Inflammatory macrophage treated with lipopolysaccharide for 4 hours (primary cell): ENCODE measurements around the gene HAND1.
"Not testable (repeated sequence)": the region's sequence is repeated elsewhere in the genome, so short reads cannot be mapped to it uniquely, and the experiment has no call there.

ENCODE experiments used
- DNase-seq: peaks from one replicate; pipeline ENCODE4 v3.0.0-alpha.2; 2020

The HAND1 gene

DNA sequence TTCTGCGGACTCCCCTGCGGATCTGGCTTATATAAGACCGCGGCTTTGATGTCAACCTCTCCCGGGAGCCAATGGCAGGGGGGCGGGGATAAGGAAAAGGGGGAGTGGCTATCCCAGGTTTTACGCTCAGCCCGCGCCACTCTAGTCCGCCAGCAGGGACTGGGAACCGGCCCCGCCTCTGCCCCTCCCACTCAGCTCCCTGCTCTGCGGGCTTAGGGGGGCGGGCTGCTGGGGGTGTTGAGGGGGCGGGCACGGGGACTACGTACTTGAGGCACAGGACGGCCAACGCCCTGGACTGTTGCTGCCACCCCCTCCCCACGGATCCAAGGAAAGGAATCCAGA lies at the start of gene HAND1:
Gene HAND1, minus strand, starts transcription at position 4 of the 342 bp plus-strand sequence. CDS start 219 bp downstream, outside the sequence.
- DNase-seq: no peak

DNA sequence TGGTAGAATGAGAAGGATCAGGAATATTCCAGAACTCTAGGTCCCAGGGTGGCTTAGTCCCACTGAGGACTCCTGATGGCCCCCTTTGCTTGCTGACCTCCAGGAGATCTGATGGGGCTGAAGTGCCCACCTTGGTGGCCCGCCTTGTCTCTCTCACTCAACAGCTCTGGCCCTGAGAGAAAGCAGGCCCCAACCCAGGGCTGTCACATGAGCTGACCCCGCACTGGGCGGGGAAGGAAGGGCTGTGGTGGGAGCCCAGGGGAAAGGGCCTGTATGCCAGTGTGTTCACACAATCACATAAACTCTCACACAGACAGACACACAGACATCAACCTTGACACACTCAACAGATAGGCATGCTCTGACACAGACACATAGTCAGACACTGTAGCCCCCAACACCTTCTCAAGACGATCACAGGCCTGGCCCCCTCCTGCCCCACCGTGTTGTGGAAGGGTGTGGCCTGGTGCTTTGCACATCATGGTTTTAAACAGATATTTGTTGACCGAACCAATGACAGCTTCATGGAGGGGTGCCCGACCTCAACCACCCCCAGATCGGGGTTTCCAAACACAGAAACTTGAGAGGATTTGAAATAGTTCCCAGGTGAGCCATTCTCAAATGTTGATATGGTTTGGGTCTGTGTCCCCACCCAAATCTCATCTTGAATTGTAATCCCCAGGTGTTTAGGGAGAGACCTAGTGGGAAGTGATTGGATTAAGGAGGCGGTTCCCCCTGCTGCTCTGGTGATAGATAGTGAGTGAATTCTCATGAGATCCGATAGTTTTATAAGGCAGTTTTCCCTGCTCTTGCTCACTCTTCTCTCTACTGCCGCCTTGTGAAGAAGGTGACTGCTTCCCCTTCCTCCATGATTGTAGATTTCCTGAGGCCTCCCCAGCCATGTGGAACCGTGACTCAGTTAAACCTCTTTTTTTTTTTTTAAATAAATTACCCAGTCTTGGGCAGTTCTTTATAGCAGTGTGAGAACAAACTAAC lies 48.5 kb upstream of the HAND1 start:
- no peak for DNase-seq

DNA sequence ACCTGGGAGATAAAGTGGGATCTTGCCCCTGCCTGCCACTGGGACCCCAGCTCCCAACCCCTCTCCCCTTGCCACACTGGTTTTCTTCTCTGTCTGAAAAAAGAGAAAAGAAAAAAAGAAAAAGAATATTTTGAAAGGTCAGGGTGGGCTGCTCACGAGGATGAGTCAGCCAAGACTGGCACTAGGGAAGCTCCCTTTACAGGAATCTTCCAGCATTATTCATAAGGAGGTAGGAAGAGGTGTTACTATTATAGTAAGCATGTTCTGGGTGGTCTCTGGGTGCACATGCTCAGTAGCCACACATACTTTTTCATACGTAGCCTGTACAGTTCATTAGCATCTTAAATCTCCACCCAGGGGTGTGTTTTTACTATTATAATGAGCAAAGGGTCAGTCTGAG lies 46.8 kb upstream of the HAND1 start:
- no peak for DNase-seq

DNA sequence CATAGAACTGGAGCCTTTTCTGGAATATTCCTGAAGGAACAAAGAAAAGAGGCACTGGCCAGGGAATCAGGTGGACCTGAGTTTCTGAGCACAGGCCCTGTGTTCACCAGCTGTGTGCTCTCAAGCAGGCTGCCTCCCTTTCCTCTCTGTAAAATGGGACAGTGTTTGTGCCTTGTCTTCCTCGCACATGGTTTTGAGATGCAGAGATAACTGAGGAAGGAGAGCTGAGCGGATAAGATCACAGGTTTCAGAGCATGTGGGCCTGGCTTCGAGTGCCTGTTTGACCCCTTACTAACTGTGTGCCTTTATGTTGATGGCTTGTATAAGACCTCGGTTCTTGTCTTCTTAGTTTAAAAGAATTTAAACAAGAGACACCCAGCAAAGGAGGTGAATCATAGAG lies 46.2 kb upstream of the HAND1 start:
- no peak for DNase-seq

DNA sequence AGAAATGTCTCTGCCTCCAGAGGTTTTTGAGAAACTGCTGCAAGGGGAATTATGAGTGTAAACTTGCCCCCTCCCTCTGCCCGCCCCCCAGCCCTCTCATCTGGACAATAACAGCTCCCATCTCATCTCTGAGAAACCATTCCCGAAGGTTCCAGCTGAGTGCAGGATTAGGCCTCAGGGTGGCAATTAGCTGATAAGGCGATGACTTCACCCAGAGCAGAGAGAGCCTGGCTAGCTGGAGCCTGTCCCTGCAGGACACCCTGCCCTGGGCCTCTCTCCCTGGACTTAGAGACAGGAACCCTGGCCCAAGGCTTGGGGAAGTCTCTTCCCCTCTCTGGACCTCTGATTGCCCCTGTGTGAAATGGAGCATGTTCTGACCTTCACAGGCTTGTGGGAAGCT lies 45.7 kb upstream of the HAND1 start:
- DNase-seq: no peak

DNA sequence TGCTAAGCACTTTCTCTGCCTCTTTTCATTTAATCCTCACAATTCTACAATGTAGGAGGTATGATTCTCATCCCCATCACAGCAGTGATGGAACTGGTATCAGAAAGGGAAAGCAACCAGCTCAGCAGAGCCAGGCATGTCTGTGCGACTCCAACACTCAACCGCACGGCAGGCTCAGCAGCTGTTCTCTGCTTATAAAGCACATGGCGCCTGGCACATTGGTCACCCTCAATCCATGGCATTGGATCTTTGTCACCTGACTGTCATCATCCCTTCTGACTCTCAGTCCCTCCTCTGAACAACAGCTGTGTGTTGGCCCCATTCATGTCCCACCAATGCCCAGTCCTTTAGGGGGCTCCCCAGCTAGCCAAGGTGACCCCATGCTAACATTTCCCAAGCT lies 45.1 kb upstream of the HAND1 start:
- DNase-seq: no peak

DNA sequence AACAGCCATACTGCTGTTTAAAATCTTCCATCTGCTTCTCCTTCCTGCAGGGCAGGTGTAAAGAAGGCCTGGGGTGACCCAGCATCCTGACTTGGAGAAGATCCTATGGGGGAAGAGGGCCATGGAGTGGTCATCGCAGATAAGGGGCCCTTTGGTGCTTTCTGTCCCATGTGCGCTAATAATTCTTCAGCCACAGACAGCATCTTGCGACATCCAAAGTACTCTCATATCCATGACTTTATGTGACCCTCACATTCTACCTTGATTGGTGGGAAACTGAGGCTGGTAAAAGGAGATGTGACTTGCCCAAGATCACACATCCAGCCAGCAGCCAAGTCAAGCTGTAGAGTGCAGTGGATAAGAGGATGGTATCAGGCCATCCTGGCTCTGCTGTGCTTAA lies 44.3 kb upstream of the HAND1 start:
- DNase-seq: no peak

DNA sequence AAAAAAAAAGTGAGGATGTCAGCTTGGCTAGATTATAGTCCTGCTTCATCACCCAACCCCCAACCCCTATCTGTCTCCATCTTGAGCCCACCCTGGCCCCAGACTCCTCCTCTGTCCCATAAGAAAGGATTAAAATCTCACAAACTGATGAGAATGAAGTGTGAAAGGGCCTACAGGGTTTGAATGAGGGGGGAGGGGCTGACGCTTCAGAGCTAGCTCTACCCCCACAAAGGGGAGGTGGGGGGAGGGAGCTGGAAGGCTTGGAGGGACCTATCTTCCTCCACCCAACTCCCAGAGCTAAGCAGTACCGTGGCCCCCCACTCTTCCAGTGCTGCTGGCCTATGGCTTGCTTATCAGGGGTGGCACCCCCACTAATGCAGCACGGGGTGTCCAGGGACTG lies 43.7 kb upstream of the HAND1 start:
- no peak for DNase-seq

DNA sequence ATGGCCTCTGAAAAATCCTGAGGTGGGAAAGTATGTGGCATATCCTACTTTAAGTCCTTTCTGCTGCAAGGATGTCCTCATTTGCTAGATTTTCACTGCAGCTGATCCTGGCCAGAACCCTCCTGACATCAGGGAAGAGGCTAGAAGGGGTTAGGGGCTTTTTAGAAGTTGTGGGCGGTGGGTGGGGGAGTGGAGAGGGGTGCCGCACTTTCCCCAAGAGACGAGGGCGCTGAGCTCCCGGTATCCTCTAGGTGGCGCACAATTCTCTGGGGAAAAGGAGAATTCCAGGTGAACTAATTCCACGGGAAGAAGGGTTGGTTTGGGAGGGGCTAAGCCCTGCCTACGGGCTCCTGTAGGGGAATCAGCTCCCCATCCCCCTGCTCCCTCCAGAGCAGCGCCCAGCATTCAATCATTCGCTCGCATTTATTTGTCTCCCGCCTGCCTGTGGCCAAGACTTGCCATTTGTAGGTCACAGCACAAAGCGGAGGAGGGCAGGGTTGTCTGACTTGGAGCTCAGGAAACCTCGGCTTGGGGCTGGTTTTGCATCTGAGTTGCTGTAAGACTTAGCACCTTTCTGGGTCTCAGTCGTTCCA lies 42.9 kb upstream of the HAND1 start:
- DNase-seq: no peak

DNA sequence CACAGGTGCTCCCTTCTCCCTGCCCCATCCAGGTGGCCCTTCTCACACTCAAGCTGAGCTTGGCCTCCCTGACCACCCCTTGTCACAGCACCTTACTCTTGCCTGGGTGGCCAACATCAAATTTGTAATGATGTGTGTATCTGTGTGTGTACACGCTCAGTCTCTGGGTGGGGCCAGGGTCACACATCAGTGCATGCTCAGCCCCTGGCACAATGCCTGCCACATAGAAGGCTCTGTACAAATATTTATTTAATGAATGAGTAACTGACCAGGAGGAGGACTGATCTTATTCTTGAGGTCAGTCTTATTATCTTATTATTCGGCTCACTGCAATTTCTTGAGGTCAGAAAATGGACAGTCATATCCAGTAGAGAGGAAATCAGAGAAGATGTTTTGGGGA lies 41.3 kb upstream of the HAND1 start:
- no peak for DNase-seq

DNA sequence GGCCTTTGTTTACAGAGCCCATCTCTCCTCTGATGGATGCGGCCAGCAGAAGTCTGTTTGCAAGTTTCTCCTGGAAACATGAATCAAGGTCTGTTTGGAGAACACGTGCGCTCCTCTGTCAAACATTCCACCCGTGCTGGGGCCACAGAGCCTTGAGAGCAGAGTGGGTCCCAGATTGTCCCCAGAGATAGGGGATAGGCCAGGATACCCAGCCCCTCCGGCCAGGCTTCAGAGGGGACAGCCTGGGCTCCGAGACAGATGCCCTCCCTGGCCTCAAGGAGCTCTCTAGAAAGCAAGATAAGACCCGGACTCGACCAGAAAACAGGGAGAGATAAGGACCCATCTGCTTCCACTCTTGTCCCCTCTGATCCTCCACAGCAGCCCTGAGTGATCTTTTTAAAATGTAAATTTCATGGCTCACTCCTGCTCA lies 40.4 kb upstream of the HAND1 start:
- DNase-seq: no peak

DNA sequence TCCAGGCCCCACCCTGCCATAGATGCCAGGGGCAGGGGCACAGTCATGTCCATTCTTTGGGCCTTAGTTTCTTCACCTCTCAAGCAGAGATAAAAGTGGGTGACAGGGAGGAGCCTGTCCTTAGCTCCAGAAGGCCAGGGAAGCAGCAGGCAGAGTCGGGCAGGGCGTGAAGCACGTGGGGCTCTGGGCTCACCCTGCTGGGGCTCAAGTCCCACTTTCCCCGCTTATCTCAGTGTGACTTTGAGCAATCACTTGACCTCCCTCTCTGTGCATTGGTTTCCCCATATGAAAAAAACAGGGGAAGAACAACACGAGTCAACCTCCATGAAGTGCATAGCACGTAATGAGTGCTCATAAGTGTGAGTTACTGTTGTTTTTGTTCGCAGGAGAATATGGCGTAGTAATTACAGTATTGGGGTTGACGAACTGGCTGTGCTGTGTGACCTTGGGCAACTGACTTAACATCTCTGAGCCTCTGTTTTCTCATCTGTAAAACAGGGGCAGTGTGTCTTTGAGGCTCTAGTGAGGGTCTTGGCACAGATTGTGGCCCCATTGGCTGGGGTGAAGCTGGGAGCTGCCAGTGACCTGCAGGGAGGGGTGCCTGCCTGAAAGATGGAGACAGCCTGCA lies 39.9 kb upstream of the HAND1 start:
- no peak for DNase-seq

DNA sequence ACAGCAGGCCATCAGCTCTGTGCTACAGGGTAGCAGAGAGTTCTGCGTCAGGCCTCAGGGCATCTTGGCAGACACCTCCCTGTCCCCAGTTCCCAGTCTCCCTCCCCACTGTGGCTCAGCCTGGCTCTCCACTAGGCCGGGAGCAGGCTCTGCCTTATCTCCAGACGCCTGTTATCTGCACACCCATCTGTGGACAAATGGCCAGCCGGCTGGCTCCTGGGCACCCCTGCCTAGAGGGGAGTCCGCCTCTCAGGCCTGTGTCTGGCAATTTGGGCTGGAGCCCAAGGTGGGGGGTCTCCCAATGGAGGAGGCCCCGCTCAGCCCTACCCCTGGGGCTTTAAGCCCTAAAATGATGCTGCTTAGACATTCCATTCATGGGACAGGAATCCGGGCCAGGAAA lies 39.2 kb upstream of the HAND1 start:
- DNase-seq: no peak

DNA sequence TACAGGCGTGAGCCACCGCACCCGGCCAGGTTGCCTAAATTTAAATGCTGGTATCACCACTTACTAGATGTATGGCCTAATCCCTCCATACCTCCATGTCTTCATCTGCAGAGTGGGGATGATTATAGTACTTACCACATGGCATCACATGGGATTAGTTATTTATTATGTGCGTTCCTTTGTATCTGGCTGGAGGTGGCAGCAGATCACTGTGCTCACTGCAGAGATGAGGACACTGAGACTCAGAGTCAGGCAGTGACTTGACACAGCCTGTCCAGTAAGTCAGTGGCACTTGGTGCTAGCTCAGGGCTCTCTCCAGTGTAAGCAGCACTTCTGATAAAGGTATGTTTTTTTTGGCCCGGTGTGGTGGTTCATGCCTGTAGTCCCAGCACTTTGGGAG lies 38.4 kb upstream of the HAND1 start:
- DNase-seq: no peak

DNA sequence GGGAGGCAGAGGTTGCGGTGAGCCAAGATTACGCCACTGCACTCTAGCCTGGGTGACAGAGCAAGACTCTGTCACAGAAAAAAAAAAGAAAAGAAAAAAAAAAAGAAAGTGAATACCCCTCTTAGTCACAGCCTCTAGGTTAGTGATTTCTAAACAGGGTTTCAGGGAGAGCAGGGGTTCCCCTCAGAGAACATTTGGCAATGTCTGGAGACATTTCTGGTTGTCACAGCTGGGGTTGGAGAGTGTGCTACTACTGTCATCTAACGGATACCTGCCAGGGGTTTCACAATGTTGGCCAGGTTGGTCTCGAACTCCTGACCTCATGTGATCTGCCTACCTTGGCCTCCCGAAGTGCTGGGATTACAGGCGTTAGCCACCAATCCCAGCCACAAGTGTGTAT lies 37.5 kb upstream of the HAND1 start:
- DNase-seq: not testable (repeated sequence)

DNA sequence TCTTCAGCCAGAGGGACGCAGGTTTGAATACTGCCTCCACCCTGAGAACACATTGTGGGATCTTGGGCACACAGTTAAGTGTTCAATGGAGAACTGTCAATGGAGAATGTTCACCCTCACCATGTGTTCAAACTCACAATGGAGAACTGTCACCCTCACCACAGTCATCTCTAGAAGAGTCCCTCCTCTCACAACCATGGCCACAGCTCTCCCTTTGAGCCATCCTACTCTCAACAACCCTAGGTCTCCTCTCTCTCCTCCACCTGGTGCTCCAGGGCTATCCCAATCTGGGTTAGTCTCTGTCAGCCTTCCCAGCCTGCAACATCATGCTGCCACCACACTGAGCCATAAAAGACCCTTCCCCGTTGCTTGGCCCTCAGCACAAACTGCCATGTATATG lies 36.3 kb upstream of the HAND1 start:
- DNase-seq: no peak

DNA sequence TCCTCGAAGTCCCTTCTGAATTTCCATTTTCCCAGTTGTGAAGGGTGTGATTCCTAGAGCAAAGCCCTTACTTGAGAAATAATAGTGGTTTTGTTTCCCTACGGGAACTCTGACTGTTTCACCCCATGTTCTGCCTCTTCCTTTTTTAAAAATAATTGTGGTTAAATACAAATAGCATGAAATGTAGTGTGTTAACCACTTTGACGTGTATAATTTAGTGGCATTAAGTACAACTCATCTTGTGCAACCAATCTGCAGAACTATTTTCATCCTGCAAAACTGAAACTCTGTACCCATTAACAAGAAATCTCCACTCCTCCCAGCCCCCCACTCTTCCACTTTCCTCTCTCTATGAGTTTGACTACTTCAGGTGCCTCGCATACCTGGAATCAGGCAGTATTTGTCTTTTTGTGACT lies 35.6 kb upstream of the HAND1 start:
- no peak for DNase-seq

DNA sequence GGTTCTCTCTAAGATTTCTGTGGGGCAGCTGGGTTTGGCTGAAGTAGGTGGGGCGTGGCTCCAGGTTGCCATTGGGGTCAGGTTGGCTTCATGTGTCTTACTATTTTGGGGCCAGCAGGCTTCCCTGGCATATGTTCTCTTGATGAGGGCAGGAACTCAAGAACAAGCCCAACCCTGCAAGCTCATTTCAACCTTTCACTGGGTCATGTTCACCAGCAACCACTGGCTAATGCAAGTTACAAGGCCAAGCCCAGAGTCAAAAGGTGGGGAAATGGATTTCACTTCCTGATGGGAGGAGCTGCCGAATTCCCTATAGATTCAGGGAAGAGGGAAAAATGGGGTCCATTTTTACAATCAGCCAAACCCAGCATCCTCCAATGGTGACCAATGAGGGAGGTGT lies 34.0 kb upstream of the HAND1 start:
- DNase-seq: no peak

DNA sequence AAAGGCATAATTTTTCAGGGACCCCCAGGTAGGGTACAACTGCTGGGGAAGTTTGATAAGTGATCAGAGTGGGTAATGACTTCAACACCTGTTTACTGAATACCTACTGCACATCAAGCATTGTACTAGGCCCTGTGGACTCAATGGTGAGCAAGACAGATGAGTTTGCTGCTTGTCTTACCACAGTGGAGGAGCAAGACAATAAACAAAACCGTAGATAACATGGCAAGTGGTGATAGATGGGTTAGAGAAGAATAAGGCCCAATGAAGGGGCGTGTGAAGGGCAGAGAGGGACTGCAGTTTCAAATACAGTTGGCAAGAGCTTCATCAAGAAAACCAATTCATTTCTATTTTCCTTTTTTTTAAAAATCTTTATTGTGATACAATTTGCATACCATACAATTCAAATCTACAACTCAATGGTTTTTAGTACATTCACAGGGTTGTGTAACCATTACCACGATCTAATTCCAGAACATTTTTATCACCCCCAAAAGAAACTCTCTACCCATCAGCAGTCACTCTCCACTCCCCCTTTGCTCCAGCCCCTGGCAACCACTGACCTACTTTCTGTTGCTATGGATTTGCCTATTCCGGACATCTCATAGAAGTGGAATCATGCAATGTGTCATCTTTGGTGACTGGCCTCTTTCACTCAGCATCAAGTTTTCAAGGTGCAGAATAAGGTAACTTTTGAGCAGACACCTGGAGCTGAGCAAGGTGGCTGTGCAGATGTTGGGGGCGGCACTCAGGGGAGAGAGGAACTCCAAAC lies 31.9 kb upstream of the HAND1 start:
- no peak for DNase-seq

DNA sequence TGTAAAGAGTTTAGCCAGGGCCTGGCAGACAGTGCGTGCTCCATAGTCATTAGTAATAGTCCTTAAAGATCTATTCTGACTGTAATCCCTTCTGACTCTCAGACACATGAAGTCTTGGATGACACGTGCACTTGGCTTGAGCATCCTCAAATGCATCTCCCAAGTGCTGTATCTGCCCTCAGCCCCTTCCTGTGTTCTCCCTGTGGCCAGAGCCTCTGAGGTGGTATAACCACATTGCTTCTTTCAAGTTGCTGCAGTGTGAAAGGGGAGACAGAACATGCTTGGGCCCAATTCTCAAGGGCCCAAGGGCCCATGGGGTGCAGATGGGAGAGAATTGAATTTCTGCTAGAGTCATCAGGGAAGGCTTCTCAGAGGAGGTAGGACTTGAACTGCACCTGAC lies 30.1 kb upstream of the HAND1 start:
- no peak for DNase-seq

DNA sequence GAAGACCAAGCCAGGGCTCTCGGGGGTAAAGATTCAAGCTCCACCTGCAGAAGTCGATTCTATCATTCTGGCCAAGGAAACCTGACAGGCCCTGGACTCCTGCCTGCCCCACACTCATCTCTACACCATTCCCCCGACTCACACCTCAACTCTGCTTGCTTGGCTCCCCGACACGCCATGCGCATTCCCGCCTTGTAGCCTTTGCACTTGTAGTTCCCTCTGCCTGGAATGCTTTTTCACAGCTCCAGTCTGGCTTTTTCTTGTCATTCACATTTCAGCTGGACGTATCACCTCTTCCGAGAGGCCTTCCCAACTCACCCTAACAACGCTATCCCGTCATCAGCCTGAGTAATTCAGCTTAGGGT lies 28.7 kb upstream of the HAND1 start:
- no peak for DNase-seq

DNA sequence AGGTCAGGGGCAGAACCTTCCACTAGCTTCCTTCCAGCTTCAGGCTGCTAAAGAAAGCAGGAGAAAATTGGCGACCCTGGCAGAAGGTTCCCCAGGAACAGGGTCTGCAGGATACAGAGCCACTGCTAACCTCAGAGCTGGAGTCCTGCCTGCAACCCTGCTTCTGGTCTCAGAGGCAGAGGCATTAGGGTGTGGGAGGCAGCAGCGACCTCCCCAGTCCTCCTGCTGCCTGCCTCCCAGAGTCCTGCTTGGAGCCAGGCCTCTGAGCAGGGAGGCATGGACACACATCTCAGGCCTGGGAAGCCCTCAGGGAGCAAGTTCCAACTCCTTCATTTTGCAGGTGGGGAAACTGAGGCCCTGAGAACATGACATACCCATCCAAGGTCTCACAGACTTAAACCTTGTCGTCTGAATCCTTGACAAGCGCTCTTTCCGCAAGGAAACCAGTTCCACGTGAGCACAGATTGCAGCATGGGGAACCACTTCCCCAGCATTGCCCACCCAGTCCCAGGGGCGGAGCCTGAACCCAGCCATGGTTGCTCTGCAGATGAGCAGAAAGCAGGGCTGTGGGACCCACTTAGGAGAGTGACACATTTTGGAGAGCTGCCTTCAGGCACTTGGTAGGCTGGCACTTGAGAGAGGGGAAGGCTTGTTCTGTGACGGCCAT lies 28.2 kb upstream of the HAND1 start:
- DNase-seq: no peak

DNA sequence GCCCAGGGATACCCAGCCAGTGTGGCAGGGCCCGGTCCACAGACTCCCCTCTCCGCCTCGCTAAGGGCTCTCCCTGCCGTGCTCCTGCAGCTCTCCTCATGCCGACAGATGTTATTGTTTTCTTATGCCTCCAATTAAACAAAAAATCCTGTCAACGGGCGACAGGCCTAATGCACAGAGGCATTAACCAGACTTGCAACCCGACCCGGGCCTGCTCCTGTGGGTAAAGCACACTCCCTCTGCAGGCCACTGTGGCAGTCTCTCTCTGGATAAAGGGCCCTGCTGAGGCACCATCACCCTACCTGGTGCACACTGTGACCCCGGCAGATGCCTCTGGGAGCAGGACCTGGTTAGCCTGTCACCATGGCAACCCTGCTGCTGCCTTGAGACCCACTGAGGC lies 27.5 kb upstream of the HAND1 start:
- DNase-seq: no peak
